CD14-positive monocyte (primary cell): ENCODE measurements around the gene FBXL4. TPM values are rescaled to one million over a fixed set of nuclear protein-coding genes. Genes with fewer than 3 reads are reported as not detected.

Experiments used
- DNase-seq, 3 donors: peaks; one replicate each; pipeline ENCODE4 v3.0.0-alpha.2; 2011 to 2022
- H2AFZ ChIP-seq: 2 replicates; pipeline ENCODE4 v1.6.0; 2012; ENCODE audit warnings: mild to moderate bottlenecking, low read depth, low read length, inconsistent platforms; ENCODE audit not compliant: insufficient read depth, poor library complexity, severe bottlenecking
- H3K27ac ChIP-seq, 2 donors: 1 replicate in 1 of 2; 2 replicates in 1 of 2; pipeline ENCODE4 v1.5.1; 2012 to 2013; ENCODE audit warnings: low read length in 2 of 2, control low read depth in 1 of 2, inconsistent platforms in 1 of 2, low read depth in 1 of 2, mild to moderate bottlenecking in 1 of 2
- H3K27me3 ChIP-seq, 2 donors: one replicate each; pipeline versions ENCODE4 v1.6.0 to v1.6.1; 2011 to 2013; ENCODE audit warnings: low read length in 2 of 2; ENCODE audit not compliant: control insufficient read depth in 2 of 2, insufficient read depth in 2 of 2
- H3K36me3 ChIP-seq, 2 donors: replicated peaks in 1 of 2; 1 replicate in 1 of 2; 2 replicates in 1 of 2; pipeline versions ENCODE4 v1.5.1 to v1.6.1; 2012 to 2013; ENCODE audit warnings: low read length in 2 of 2, control low read depth in 1 of 2, inconsistent platforms in 1 of 2, mild to moderate bottlenecking in 1 of 2; ENCODE audit not compliant: insufficient read depth in 2 of 2, control insufficient read depth in 1 of 2
- H3K4me1 ChIP-seq, 2 donors: 1 replicate in 1 of 2; 2 replicates in 1 of 2; pipeline versions ENCODE4 v1.5.1 to v1.6.1; 2012 to 2013; ENCODE audit warnings: low read length in 2 of 2, control low read depth in 1 of 2, inconsistent platforms in 1 of 2, mild to moderate bottlenecking in 1 of 2, moderate library complexity in 1 of 2; ENCODE audit not compliant: insufficient read depth in 2 of 2, control insufficient read depth in 1 of 2
- H3K4me2 ChIP-seq: replicated peaks from 2 replicates; pipeline ENCODE3; 2012; ENCODE audit warnings: low read length, moderate library complexity, mild to moderate bottlenecking; ENCODE audit not compliant: poor library complexity, severe bottlenecking; ENCODE audit errors: extremely low read depth
- H3K4me3 ChIP-seq, 3 experiments: fragments of 200-600 bp in 1 of 3; sonication (generic) in 1 of 3; replicated peaks in 1 of 3; 1 replicate in 2 of 3; 2 replicates in 1 of 3; pipeline ENCODE4 v1.5.1; 2011 to 2013; ENCODE audit warnings: low read length in 3 of 3, mild to moderate bottlenecking in 3 of 3, control low read depth in 2 of 3, low read depth in 2 of 3, inconsistent platforms in 1 of 3, moderate library complexity in 1 of 3
- H3K79me2 ChIP-seq: 2 replicates; pipeline ENCODE4 v1.6.0; 2012; ENCODE audit warnings: mild to moderate bottlenecking, control low read depth, inconsistent platforms, low read length, moderate library complexity; ENCODE audit not compliant: insufficient read depth
- H3K9ac ChIP-seq: 2 replicates; pipeline ENCODE4 v1.6.0; 2017; ENCODE audit warnings: low read length, mild to moderate bottlenecking; ENCODE audit not compliant: insufficient read depth, poor library complexity, severe bottlenecking
- H3K9me3 ChIP-seq, 2 donors: replicated peaks in 1 of 2; 1 replicate in 1 of 2; 2 replicates in 1 of 2; pipeline versions ENCODE4 v1.5.1 to v1.6.1; 2012 to 2013; ENCODE audit warnings: low read length in 2 of 2, control low read depth in 1 of 2; ENCODE audit not compliant: control insufficient read depth in 1 of 2, insufficient read depth in 1 of 2
- H4K20me1 ChIP-seq: 2 replicates; pipeline ENCODE4 v1.6.0; 2012; ENCODE audit warnings: mild to moderate bottlenecking, low read length, control low read depth, moderate library complexity; ENCODE audit not compliant: insufficient read depth
- H3K27ac Mint-ChIP-seq, 7 donors: one replicate each; pipeline ENCODE4 v1.8.0; 2020; ENCODE audit warnings: mild to moderate bottlenecking in 7 of 7, mixed read lengths in 7 of 7, moderate library complexity in 6 of 7, inconsistent platforms in 2 of 7
- H3K27me3 Mint-ChIP-seq, 3 donors: one replicate each; pipeline ENCODE4 v1.8.0; 2021 to 2022; ENCODE audit warnings: low read depth in 3 of 3, mild to moderate bottlenecking in 3 of 3, mixed read lengths in 3 of 3, moderate library complexity in 3 of 3, inconsistent platforms in 1 of 3
- H3K36me3 Mint-ChIP-seq, 2 donors: one replicate each; pipeline ENCODE4 v1.8.0; 2020; ENCODE audit warnings: mixed read lengths in 2 of 2, inconsistent platforms in 1 of 2, mild to moderate bottlenecking in 1 of 2
- H3K4me1 Mint-ChIP-seq: one replicate; pipeline ENCODE4 v1.8.0; 2020; ENCODE audit warnings: mild to moderate bottlenecking, mixed read lengths
- H3K4me3 Mint-ChIP-seq, 2 donors: one replicate each; pipeline ENCODE4 v1.8.0; 2020; ENCODE audit warnings: mild to moderate bottlenecking in 2 of 2, mixed read lengths in 2 of 2, moderate library complexity in 1 of 2
- H3K9me3 Mint-ChIP-seq, 7 donors: one replicate each; pipeline ENCODE4 v1.8.0; 2020 to 2022; ENCODE audit warnings: mixed read lengths in 7 of 7, mild to moderate bottlenecking in 6 of 7, moderate library complexity in 6 of 7, inconsistent platforms in 2 of 7
- CTCF ChIP-seq: fragments of 200-600 bp; IDR thresholded peaks from one replicate; pipeline ENCODE4 v1.8.0; 2022; ENCODE audit warnings: antibody characterized with exemption, mild to moderate bottlenecking
- WGBS: methylation state at CpG from one replicate; pipeline ENCODE4 v1.1.5; 2013; ENCODE audit warnings: missing lambda C conversion rate; ENCODE audit not compliant: insufficient coverage; 5-methylcytosine and 5-hydroxymethylcytosine counted together
- intact Hi-C, 2 donors: fragments of 100-400 bp; cut with micrococcal nuclease; formaldehyde crosslinking; loops; one replicate each; pipeline versions ENCODE4 v1.15.0 to v1.15.1; 2023
- polyA plus RNA-seq, 3 donors: library from polyadenylated mRNA; depleted of rRNA in 1 of 3; unstranded in 2 of 3; stranded (reverse) in 1 of 3; fragments of 300-500 nt in 2 of 3; fragments of >200 nt in 1 of 3; fragmentation: Illumina TruSeq in 2 of 3; gene quantifications; 1 replicate in 2 of 3; 2 replicates in 1 of 3; pipeline ENCODE4 v1.2.3, GENCODE V29; 2012 to 2021

FBXL4 gene
- polyA plus RNA-seq, 3 donors, result 5.7 to 10.9 (median 8.6) TPM

- H3K27me3 Mint-ChIP-seq, result peaks cover 0 to 4% (median 2%) of the 10 kb centered on the region in 3 donors
- no peaks in the 10 kb centered on the region for H3K36me3 ChIP-seq
Observed at GRCh38 chr6:98985391-98985790, 37.6 kb upstream of the FBXL4 start.

DNA sequence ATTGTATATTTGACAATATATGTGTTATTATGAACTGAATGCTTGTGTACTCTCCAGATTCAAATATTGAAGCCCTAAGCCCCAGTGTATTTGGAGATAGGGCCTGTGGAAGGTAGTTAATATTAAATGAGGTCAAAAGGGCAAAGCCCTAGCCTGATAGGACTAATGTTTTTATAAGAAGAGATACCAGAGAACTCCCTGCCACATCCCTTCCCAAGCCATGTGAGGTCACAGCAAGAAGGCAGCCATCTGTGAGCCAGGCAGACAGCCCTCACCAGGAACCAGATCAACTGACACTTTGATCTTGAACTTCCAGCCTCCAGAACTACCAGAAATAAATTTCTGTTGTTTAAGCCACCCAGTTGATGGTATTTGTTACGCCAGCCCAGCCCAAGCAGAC lies 36.4 kb upstream of the FBXL4 start:
- DNase-seq, result no peak
- no peak overlapping the region for H3K4me3 ChIP-seq
- Mint-ChIP-seq H3K36me3 (no peaks in the 10 kb centered on the region), H3K4me3 (no peak overlapping the region), H3K27ac (no peak overlapping the region), H3K9me3 (peaks cover 0 to 2% (median 0%) of the 10 kb centered on the region in 7 donors), H3K4me1 (no peaks in the 10 kb centered on the region), H3K27me3 (peaks cover 0 to 4% (median 0%) of the 10 kb centered on the region in 3 donors)
- no peak for TF ChIP-seq CTCF
- no peaks in the 10 kb centered on the region for H3K4me1 ChIP-seq
- no CpG with 5 or more reads among the region's 1 CpG for WGBS
- intact Hi-C loops, result no loop called here
- H3K9me3 ChIP-seq, result no peaks in the 10 kb centered on the region
- H4K20me1 ChIP-seq, result no peaks in the 10 kb centered on the region
- no peaks in the 10 kb centered on the region for H3K36me3 ChIP-seq
- no peak overlapping the region for H3K9ac ChIP-seq
- no peak overlapping the region for H2AFZ ChIP-seq
- H3K27ac ChIP-seq, result no peak overlapping the region
- H3K79me2 ChIP-seq, result no peaks in the 10 kb centered on the region
- no peak overlapping the region for H3K4me2 ChIP-seq
- H3K27me3 ChIP-seq, result no peaks in the 10 kb centered on the region

More at GRCh38 chr6:98985391-98985790, 37.6 kb upstream of the FBXL4 start:
- no peaks in the 10 kb centered on the region for H3K9me3 ChIP-seq
- no peaks in the 10 kb centered on the region for H3K79me2 ChIP-seq
- DNase-seq, result no peak
- H4K20me1 ChIP-seq, result no peaks in the 10 kb centered on the region
- H3K27ac ChIP-seq, result no peak overlapping the region
- intact Hi-C loops, result no loop called here
- H3K27ac Mint-ChIP-seq, result no peak overlapping the region
- no peaks in the 10 kb centered on the region for H3K27me3 ChIP-seq
- TF ChIP-seq CTCF, result no peak
- H3K4me3 Mint-ChIP-seq, result no peak overlapping the region
- no peak overlapping the region for H3K9ac ChIP-seq
- no peak overlapping the region for H3K4me2 ChIP-seq
- peaks cover 0 to 2% (median 0%) of the 10 kb centered on the region in 7 donors for H3K9me3 Mint-ChIP-seq
- H3K4me1 Mint-ChIP-seq, result no peaks in the 10 kb centered on the region
- no peaks in the 10 kb centered on the region for H3K36me3 Mint-ChIP-seq
- H3K4me1 ChIP-seq, result no peaks in the 10 kb centered on the region
- no peak overlapping the region for H2AFZ ChIP-seq
- WGBS, result no CpG with 5 or more reads among the region's 1 CpG
- H3K4me3 ChIP-seq, result no peak overlapping the region
